DMS79 treated with DMSO at 0.1 percent for 48 hours (cell line): ENCODE measurements around the gene NEK4.

ENCODE experiments used
- DNase-seq: peaks from one replicate; lab custom pipeline; 2025; lab: John Stamatoyannopoulos, UW

The NEK4 gene

DNA sequence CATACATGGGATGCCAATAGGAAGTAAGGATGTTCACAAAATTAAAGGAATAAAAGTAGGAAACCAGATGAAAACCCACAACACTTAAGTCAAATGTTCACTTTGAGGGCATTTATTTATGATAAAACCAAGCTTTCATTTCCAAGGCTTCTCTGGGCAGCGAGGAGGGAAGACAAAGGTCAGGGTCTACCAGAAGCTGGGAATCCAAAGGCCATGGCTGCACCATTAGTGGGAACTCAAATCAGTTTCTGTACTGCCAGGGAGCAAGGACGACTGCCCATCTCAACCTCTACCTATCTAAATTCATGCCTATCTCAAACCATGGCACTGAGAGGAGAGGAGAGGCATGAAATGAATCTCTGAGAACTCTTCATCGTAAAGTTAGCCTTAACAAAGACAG lies 107.6 kb downstream of the NEK4 start:
- DNase-seq, result no peak

DNA sequence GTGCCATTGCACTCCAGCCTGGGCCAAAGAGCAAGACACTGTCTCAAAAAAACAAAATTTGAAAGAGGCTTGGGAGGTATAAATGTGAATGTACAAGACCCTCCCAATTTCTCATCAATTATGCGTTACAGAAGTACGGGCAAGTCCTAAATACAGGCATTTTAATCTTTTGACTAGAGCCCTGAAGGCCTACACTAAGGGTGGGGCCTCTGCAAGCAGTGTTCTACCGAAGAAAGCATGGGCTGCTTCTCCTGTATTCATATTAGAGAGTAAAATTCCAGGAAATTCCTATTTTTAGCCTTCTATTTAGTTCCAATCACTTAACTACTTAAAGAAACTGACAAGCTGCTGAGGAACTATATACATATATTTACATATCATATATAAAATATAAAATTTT lies 110.7 kb downstream of the NEK4 start:
- DNase-seq, result no peak
